Amniotic stem cell (primary cell): ENCODE results near the gene TSEN2.
"Not testable (repeated sequence)": the region's sequence is repeated elsewhere in the genome, so short reads cannot be mapped to it uniquely, and the experiment has no call there.

Experiments
- DNase-seq: peaks from one replicate; lab custom pipeline; 2025; lab: John Stamatoyannopoulos, UW

The TSEN2 gene

DNA sequence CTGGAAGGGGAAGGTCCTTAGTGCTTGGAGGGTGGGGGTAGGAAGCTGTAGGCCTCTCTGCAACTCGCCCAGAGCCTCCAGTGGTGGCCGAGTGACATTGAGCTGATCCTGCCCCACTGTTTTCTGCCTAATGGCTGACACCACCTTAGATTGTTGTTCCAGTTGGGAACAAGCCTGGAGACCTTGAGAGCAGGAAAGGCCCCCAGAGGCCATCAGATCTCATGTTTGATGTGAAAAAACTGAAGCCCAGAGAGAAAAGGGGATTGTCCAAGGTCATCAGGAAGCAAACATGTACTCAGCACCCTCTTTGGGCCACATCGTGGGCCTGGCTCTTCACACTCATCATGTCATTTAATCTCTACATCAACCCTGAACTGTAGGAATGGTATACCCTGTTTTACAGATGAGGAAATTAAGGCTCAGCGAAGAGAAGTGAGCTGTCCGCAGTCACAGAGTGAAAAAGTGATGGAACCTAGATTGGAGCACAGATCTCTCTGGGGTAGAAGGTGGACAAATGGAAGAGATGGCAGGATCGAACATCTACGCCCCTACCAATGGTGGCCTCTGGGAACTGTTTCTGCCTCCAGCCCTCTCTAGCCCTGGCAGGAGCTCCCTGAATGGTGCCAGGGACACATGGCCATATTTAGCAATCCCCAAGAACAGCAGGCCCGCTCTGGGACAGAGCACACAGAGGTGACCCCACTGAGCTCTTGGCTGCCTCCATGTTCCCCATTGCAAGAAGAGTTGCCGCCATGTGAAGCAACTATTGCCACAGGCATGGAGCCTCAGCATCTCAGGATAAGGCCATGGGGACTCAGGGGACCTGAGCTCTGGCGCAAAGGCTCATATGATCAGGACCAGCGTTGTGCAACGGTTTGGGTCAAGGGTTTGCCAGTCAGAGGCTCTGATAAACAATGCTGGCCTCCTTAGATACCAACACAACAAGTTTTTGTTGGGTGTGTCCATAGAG lies 31.6 kb upstream of the TSEN2 start:
- DNase-seq: no peak

DNA sequence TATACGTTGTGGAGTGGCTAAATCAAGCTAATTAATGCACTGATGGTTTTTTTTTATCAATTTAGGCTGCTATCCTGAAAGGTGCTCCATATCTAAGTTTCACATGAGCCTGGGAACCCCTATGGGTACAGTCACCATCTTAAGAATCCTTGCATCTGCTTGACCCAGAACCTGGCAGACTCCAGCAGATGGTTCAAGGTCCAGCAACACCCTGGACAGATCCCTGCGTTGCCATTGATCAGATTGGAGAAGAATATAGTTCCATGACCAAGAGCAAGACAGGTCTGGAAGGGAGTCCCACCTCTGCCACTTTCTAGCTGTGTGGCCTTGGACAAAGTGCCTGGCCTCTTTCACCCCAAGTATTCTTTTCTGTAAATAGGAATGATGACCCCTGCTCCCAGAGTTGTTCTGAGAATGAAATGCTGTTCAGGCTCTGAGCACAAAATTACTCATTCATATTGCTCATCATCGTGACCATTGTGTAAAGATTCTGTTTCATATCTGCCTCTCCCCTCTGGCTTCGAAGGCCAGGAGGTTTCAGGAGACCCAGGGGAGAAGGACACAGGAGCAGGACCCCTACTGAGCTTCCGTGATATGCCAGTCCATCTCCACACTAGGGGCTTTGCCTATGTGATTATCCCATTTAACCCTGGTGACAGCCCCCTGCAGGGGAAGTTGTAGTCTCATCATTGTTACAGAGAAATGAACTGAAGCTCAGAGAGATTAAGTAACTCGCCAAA lies 30.0 kb upstream of the TSEN2 start:
- DNase-seq: no peak

DNA sequence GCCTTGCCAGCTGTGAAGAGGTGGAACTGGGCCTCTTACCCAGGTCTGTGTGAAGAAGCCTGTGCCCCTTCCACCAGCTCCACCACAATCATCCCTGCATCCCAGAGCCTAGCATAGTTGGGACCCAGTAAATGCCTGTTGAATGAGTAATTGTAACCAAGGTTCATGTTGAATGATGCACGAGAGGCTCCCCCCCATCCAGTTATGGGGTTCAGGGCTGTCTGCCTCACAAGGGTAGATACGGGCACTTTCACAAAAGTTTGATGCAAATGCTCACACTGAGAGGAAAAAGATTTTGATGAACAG lies 29.5 kb upstream of the TSEN2 start:
- DNase-seq: no peak

DNA sequence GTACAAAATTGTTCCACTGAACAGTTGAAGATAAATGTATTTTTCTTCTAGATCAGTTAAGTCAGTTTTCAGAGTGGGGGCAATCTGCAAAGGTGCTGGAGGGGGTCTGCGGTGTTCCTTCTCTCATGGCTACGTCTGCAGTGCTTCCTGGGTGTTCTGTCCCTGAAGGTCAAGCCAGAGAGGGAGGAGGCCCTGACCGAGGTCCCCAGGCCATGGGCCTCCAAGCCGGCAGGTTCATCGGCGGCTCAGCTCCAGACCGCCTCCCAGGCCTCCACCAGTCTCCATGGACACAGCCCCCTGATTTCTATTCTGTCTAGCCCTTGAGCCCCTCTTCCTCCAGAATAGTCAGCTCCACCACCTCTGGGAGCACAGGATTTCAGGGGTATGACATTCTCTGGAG lies 28.5 kb upstream of the TSEN2 start:
- DNase-seq: no peak

DNA sequence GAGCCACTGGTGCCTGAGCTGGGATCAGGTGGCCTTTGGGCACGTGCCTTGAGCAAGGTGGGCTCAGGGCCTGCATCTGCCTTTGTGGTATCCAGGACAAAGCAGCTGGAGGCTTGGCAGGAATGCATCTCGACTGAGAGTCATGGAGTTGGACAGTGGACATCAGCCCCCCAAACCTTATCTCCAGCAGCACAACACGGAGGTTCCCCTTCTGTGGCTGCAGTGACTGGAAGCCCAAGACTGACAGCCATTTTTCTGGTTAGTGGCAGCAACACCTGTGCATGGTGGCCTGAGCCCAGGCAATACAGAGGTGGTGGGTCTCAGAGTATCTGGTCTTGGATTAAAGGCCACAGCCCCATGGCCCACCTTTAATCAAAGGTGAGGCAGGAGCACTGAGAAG lies 27.8 kb upstream of the TSEN2 start:
- no peak for DNase-seq

DNA sequence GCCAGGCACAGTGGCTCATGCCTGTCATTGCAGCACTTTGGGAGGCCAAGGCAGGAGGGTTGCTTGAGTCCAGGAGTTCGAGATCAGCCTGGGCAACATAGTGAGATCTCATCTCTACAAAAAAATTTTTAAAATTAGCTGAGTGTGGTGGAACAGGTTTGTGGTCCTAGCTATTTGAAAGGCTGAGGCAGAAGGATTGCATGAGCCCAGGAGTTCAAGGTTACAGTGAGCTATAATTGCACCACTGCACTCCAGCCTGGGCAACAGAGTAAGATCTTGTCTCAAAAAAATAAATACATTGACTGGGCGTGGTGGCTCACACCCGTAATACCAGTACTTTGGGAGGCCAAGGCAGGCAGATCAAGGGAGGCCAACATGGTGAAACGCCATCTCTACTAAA lies 26.9 kb upstream of the TSEN2 start:
- DNase-seq: not testable (repeated sequence)

DNA sequence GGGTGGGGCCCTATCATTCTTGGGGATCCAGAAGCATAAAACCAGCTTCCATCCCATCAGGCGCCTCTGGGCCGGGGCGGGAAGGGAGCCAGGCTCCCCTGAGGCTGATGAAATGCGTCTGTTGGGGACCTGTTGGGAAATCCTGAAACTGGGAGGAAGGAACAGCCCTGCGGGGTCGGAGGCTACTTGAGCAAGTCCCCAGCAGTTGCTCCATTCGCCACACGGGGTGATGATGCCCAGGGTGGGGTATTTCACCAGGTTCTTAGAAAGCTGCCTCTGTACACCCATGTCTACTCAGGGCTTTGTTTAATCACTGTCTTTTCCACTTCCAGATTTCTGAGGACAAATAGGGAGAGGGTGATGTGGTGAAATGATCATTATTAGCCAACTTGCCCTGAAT lies 25.4 kb upstream of the TSEN2 start:
- no peak for DNase-seq

DNA sequence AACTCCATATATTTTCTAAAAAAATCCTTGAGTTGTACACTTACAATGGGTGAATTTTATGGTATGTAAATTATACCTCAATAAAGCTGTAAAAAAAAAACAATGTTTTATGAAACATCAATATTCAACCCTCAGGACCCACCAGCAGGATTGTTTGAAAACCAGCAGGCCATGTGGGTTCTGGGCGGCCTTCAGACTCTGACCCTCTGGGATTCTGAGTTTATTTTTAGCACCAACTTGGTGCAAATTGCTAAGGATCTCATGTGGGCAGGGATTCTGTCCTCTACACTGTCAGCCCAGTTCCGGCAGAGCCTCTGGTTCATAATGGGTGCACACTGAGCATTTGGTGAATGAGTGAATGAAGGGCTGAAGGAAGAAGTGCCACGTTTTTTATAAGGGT lies 24.2 kb upstream of the TSEN2 start:
- no peak for DNase-seq

DNA sequence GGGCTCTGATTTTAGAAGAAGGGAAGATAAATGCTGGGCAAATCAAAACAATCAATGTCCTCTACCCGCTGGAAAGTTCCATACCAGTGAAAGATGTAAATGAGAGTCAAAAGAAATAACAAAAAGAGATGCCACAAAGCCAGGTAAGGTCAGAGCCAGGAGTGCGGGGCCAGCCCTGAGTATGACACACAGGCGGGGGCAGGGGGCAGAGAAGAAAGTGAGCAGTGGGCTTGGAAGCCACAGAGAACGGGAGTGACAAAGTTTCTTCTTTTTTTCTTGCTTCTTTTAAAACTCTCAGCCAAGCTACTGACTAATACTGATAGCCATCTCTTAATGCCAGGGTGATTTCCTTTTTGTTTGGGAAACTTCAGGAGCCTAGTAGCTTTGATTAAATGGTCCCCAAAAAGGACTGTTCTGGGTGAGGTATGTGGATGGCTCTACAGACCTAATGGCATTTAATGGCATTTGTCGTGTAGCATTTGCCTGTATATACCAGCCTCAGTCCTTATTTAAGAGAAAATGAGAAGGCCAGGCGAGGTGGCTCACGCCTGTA lies 23.1 kb upstream of the TSEN2 start:
- DNase-seq: no peak

DNA sequence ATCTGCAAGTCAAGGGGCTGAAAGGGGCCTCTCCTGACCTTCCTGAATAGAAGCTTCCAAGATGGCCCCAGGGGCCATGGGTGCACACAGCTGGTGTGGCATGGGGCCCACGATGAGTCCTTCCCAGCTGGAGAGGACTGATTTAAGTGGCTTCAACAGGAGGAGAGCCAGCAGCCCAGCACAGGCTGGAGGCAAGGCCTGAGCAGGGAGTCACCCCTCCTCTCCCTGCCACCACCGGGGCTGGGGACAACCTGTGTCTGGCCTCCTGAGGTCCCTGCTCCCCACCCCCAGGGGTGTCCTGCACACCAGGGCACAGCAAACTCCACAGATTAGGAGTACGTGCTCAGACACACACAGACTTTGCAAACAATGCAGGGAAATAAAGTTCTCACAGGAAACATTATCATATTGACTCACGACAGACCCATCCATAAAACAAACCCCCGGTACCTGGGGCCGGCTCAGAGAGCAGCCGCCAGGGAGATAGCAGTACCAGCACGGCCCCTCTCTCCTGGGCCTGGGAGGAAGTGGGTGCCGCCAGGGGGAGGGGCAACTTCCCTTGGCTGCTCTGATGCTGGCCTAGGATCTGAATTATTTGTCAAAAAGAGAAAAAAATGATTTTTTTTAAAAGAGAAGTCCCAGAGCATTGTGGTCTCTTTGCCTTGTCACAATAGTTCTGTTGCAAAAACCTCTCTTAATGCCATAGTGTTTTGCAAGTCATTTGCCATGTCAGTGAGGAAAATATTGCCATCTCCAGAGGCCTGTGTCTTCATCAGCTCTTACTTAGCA lies 21.9 kb upstream of the TSEN2 start:
- DNase-seq: no peak

DNA sequence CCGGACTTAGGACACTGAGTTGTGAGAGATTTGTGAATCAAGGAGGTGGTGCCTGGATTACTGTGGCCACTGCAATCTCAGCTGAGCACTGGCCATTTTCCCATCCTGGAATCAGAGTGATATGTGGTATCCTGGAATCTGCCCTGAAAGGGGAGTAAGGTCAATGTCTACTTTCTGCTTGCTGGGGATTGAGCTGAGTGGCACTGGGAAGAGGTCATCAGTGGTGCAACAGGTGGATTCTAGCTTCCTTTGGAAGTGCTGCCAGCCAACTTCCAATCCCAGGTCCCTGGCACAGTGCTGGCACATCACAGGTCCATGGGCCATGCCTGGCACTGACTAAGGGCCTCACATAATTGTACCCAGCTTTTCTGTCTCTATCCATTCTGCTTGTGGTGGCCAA lies 20.6 kb upstream of the TSEN2 start:
- DNase-seq: no peak

DNA sequence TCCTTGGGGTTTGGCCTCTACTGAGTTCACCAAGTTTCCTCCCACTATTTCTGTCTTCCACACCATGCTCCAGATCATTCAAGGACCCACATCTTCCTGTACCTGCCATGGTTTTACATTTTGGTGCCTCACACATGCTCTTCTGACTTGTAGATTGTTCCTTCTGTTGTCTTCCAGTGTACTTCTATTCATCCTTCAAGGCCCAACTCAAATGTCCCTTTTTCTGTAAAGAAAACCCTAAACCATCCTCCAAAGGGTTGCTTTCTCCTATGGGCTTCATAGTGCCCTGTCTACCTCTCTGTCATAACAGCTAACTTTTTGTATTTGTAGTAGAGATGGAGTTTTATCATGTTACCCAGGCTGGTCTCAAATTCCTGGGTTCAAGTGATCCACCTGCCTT lies 20.1 kb upstream of the TSEN2 start:
- DNase-seq: no peak

DNA sequence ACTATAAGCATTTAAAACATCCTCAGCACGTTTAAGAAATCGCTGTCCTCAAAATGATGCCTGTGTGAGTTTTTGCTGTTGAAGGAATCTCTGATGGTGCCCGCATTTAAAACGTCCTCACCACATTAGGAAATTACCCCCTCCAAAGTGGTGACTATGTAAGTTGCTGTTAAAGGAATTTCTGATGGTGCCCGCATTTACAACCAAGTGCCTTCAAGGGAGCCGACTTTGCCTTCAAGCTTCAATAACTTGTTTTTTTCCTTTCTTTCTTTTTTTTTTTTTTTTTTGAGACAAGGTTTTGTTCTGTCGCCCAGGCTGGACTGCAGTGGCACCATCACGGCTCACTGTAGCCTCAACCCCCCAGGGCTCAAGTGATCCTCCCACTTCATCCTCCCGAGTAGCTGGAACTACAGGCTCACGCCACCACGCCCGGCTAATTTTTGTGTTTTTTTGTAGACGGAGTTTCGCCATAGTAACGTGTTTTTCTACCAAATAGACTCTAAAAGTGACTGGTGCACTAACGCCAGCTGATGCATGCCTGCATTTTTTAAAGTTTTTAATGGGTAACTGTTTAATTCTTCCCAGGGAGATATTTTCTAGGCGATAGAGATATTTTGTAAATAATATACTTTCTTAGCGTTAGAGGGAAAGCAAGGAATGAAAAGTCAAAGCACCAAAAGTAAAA lies 19.0 kb upstream of the TSEN2 start:
- DNase-seq: no peak

DNA sequence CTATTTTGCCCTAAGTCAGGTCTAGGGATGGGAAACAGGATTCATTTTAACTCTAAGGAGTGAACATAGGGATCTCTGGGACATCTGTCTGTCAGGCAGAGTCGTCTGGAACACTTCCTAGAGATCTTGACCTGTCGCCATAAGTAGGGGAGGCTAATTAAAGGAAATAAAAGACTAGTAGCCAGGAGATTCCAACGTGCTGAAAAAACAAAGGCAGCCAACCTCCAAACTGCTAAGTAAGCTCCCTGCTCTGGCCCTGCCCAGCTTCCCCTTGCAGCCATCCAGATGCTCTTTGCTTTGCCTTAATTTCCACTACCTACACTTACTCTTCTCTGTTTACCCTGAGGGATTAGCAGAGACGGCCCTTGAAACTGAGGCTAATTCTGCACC lies 18.4 kb upstream of the TSEN2 start:
- no peak for DNase-seq

DNA sequence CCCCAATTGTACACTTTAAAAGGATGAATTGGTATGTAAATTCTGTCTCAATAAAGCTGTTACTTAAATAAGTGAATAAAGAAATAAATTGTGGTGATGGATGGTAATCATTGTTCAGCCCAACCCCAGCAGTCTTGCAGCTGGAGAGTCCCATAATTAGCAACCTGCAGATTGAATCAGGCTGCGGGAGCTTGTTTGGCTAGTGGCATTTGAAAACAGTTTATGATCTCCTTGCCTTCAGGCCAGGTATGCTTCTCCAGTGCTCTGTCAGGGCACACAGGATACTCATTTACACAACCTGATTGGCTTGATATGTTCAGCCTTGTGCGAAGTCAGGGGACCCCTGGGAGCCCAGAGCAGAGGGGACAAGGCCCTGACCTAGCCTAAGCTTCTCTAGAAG lies 16.5 kb upstream of the TSEN2 start:
- DNase-seq: no peak

DNA sequence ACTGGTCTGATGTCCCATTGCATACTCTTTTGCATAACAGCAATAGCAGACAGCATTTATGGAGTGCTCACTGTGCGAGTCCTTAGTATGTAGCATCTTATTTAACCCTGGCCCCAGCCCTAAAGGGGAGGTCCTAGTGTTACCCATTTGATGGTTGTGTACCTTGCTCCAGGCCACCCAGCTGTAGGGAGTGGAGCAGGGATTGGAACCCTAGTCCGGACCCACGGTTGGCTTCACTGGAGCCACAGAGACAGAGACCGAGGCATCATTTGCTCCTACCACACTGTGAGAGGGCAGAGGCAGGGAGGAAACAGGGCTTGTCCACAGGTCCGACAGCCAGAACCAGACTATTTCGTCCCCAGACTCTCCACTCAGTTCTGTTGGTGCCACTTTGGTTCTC lies 16.0 kb upstream of the TSEN2 start:
- no peak for DNase-seq

DNA sequence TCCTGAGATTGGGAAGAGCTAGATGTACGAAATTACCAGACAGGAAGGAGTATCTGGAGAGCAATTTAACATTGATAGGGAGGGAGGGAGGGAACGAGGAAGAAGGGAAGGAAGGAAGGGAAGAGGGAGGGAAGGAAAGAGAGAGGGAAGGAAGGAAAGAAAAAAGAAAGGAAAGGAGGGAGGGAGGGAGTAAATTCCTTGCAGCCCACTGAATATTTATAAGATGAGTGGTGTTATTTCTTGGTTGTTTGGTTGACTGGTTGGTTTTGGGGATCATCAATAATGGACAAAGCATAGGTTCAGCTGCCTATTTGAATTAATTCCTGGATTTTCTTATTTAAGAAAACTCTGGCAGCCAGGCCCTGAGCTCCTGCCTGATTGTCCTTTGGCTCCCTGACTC lies 15.5 kb upstream of the TSEN2 start:
- no peak for DNase-seq

DNA sequence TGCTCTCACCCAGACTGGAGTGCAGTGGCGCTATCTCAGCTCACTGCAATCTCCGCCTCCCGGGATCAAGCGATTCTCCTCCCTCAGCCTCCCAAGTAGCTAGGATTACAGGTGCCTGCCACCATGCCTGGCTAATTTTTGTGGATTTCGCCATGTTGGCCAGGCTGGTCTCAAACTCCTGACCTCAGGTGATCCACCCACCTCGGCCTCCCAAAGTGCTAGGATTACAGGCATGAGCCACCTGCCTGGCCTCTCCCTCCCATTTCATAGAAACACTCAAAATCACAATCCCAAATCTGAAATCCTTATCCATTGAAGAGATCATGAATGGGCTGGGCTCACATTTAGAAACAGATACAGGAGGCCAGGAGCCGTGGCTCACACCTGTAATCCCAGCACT lies 15.1 kb upstream of the TSEN2 start:
- not testable (repeated sequence) for DNase-seq

DNA sequence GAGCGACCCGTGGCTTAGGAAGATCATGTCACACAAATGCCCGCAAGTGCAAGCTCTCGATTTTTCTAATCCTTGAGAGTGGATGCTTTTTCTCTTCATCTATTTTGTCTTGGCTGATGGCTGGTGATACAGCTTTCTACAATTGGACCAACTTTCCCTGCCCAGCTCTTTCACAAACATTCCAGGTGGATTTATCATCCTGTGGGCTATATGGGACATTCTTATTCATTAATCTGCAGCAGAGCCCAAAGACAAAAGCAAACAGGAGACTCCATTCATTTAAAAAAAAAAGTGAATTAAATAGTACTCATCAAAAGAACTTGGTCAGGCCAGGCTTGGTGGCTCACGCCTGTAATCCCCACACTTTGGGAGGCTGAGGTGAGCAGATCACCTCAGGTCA lies 14.2 kb upstream of the TSEN2 start:
- no peak for DNase-seq

DNA sequence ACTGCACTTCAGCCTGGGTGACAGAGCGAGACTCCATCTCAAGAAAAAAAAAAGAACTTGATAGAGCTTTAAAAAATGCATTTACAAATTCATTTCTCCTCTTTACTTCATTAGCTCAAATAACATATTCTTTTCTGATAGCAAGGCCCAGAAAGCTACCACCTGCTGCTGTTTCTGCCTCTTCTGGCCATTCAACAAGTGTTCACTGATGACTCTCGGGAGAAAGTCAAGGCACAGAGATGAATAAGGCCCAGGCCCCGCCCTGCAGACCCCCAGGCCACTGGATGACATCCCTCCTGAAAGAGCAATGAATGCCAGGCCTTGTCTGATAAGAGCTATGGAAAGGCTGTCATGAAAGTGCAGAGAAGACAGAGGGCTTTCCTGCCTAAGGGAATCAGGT lies 13.6 kb upstream of the TSEN2 start:
- no peak for DNase-seq

DNA sequence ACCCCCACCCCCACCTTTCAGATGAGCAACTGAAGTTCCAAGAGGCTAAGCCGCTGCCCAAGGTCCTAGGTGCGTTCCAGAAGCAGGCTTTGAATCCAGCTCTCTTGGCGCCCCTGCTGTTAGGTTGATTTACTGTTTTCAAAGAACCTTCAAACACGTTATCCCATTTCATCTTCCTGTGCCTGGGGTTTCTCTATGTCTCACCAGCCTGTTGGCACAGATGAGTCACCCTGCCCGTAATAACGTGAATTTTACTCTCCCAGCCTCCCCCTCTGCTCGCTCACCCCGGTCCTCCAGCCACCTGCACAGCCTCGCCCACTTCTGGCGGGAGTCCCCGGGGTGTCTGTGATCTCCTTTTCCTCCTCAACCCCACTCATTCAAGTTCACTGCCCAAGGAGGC lies 13.0 kb upstream of the TSEN2 start:
- DNase-seq: no peak
